ENCODE measurements around the gene STAM.
A peak's percentile ranks its signal among the peaks of the same experiment; 100 is the strongest.
"Not testable (repeated sequence)": the region's sequence is repeated elsewhere in the genome, so short reads cannot be mapped to it uniquely, and the experiment has no call there.

Gene STAM

GRCh38 chr10:17643755-17644484, at the start of gene STAM:
TSS of gene STAM (plus strand) at chr10:17644151. CDS start at chr10:17644340, 189 bp downstream.
- DNase-seq (ENCODE audit: low read depth) = peak; percentile 87

GRCh38 chr10:17597386-17597785, 46.6 kb upstream of the STAM start:
- no peak for DNase-seq (ENCODE audit: low read depth)

- DNase-seq (ENCODE audit: low read depth) = no peak
Observed at GRCh38 chr10:17599089-17599488, 44.9 kb upstream of the STAM start.

GRCh38 chr10:17605936-17606335, 38.0 kb upstream of the STAM start:
- DNase-seq (ENCODE audit: low read depth) = no peak

- no peak for DNase-seq (ENCODE audit: low read depth)
Observed at GRCh38 chr10:17606547-17607040, 37.4 kb upstream of the STAM start.

- DNase-seq (ENCODE audit: low read depth) = no peak
Observed at GRCh38 chr10:17607060-17607459, 36.9 kb upstream of the STAM start.

- DNase-seq (ENCODE audit: low read depth) = peak; percentile 4
Observed at GRCh38 chr10:17607603-17608332, 36.2 kb upstream of the STAM start.

- DNase-seq (ENCODE audit: low read depth) = no peak
Observed at GRCh38 chr10:17609523-17610079, 34.4 kb upstream of the STAM start.

- peak; percentile 1 for DNase-seq (ENCODE audit: low read depth)
Observed at GRCh38 chr10:17616403-17617030, 27.4 kb upstream of the STAM start.

GRCh38 chr10:17617031-17617911, 26.7 kb upstream of the STAM start, which contains the start of gene HACD1:
TSS of gene HACD1 (minus strand) at chr10:17617374. CDS start at chr10:17617339, 35 bp downstream.
- DNase-seq (ENCODE audit: low read depth) = peak; percentile 36

GRCh38 chr10:17622061-17622460, 21.9 kb upstream of the STAM start:
- DNase-seq (ENCODE audit: low read depth) = no peak

- no peak for DNase-seq (ENCODE audit: low read depth)
Observed at GRCh38 chr10:17624996-17625395, 19.0 kb upstream of the STAM start.

GRCh38 chr10:17626656-17627055, 17.3 kb upstream of the STAM start:
- DNase-seq (ENCODE audit: low read depth) = no peak

GRCh38 chr10:17632590-17632989, 11.4 kb upstream of the STAM start:
- not testable (repeated sequence) for DNase-seq (ENCODE audit: low read depth)

- DNase-seq (ENCODE audit: low read depth) = no peak
Observed at GRCh38 chr10:17633353-17633752, 10.6 kb upstream of the STAM start.

- DNase-seq (ENCODE audit: low read depth) = no peak
Observed at GRCh38 chr10:17637869-17638268, 6.1 kb upstream of the STAM start.

- DNase-seq (ENCODE audit: low read depth) = no peak
Observed at GRCh38 chr10:17640331-17640816, 3.6 kb upstream of the STAM start.

GRCh38 chr10:17643339-17643754, 604 bp upstream of the STAM start:
- no peak for DNase-seq (ENCODE audit: low read depth)

- DNase-seq (ENCODE audit: low read depth) = no peak
Observed at GRCh38 chr10:17644485-17644943, 563 bp downstream of the STAM start.

- DNase-seq (ENCODE audit: low read depth) = no peak
Observed at GRCh38 chr10:17645621-17646345, 1.8 kb downstream of the STAM start.
